ENCODE results near the gene AK5.

The AK5 gene

DNA sequence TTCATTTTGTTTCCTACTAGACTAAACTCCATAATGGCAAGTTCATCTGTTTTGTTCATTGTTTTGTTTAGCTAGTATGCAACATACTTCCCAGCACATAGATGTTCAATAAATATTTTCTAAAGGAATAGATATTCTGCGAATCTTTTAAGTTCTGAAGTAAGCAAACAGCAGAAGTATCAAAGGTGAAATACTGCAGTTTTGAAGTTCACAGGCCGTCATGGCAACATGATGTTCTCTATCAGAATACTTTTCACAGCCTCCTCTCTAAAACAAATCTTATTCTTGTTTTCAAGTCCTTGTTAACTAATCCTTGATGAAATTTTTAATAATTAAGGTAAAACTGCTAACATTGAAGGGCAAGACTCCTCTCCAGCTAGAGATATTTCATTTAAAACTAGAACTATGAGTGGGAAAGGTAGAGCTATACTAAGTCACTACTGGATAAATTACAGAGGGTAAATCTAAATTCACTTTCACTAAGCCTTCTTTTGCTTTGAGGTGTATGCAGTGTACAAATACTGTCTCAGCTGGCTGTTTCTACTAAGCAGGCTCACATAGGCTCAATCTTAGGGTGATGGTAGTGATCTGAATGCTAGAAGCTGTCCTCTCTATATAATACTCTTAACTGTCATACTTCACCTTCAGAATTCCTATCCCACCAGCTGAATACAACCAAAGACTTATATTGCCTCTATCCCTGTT is 303.9 kb downstream of the AK5 start:
- no peak for DNase-seq

GRCh38 chr1:77589231-77589630 is 307.4 kb downstream of the AK5 start:
- no peak for DNase-seq

- DNase-seq: no peak
These were observed 308.8 kb downstream of the AK5 start for GRCh38 chr1:77590651-77591050.

DNA sequence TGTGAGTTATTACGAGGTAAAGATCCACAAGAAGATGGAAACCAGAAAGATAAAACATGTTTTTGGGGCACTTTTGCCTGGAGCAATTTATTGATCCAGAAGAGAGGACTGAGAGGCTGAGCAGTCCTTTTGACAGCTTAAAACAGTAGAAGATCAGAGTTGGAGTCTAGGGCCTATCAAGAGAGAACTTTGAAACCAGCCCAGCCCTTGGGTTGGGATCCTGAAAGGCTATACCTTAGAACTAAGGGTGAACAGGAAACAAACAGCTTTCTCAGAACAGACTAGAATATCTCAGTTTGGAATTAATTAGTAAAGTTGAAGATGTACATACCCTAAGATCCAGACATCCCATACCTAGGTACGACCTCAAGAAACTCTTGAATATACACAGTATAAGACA is 311.1 kb downstream of the AK5 start:
- no peak for DNase-seq

DNA sequence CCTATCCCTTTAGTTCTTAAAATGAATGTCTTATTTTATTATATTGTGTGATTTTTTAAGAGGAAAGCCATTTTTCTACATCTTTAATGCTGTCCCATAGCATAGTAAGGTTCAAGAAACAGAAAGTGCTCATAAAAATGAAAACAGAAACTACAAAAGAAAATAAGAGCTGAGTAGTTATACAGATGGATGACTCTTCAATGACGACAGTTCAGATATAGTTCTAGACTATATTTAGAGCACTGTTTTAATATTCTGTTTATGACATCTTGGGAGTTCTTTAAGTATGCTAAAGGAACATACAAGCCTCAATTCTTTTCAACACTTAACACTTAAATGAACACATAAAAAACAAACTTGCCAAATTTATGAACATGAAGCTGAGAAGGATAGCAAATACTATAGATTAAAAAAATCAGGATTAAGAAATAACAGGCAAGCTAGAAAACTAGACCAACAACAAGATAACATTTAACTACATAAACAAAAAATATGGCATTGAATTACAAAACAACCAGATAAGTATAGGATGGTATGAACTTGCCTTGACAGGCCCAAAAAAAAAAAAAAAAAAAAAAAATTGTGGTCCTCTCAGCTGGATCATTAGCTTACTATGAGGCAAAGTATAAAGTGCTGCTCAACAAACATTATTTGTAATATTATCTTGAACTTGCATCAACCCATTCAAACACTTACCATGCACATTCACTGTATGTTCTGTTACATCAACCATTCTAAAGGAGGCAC is 312.7 kb downstream of the AK5 start:
- DNase-seq: no peak

- no peak for DNase-seq
These were observed 315.5 kb downstream of the AK5 start for GRCh38 chr1:77597310-77597709.

DNA sequence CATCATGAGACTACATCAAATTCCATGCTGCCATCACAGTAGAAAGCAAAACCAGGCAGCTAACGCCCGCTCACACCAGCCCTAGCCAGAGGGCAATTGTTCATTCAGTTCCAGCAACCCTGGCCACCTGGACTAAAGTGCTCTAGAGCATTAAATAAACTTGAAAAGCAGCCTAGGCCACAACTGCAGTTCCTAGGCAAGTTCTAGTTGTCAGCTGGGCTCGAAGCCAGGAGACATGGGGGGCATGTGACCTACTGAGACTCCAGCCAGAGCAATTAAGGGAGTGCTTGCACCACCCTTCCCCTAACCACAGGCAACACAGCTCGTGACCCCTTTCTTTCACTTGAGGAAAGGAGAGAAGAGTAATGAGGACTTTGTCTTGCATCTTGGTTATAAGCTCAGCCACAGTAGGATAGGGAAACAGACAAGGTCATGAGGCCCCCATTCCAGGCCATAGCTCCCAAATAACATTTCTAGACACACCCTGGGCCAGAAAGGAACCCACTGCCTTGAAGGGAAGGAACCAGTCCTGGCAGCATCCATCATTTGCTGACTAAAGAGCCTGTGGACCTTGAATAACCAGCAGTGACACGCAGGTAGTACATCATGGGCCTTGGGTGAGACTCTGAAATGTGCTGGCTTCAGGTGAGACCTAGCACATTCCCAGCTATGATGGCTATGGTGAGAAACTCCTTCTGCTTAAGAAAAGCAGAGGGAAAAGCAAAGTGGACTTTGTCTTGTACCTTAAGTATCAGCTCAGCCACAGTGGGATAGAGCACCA is 323.6 kb downstream of the AK5 start:
- peak in 35 of 56 donors; percentile 2 to 62 (median 16) for DNase-seq

GRCh38 chr1:77608893-77609292 is 327.1 kb downstream of the AK5 start:
- no peak for DNase-seq
